ENCODE results near the gene RNF40.

RNF40 gene

GRCh38 chr16:30761928-30762902 lies at the start of gene RNF40, which contains the start of gene CFAP119:
TSS of gene RNF40 (plus strand) at chr16:30762322. CDS start at chr16:30762546, 224 bp downstream.
TSS of gene CFAP119 (minus strand) at chr16:30762062. CDS start at chr16:30761748, 314 bp downstream.
- peak; percentile 97 for DNase-seq

GRCh38 chr16:30715750-30716445 lies 46.2 kb upstream of the RNF40 start:
- DNase-seq, result no peak

- DNase-seq, result no peak
Measured at GRCh38 chr16:30720086-30720485, 42.0 kb upstream of the RNF40 start.

- peak; percentile 12 for DNase-seq
Measured at GRCh38 chr16:30720694-30721093, 41.4 kb upstream of the RNF40 start.

- no peak for DNase-seq
Measured at GRCh38 chr16:30721167-30721566, 41.0 kb upstream of the RNF40 start.

- DNase-seq, result peak; percentile 73
Measured at GRCh38 chr16:30721606-30722005, 40.5 kb upstream of the RNF40 start.

GRCh38 chr16:30722443-30722842 lies 39.7 kb upstream of the RNF40 start:
- no peak for DNase-seq

- no peak for DNase-seq
Measured at GRCh38 chr16:30722916-30723315, 39.2 kb upstream of the RNF40 start.

- DNase-seq, result no peak
Measured at GRCh38 chr16:30723725-30724355, 38.3 kb upstream of the RNF40 start.

GRCh38 chr16:30724641-30725417 lies 37.3 kb upstream of the RNF40 start:
- no peak for DNase-seq

- DNase-seq, result no peak
Measured at GRCh38 chr16:30725418-30725792, 36.7 kb upstream of the RNF40 start.

GRCh38 chr16:30728321-30728720 lies 33.8 kb upstream of the RNF40 start:
- no peak for DNase-seq

GRCh38 chr16:30728899-30729672 lies 33.0 kb upstream of the RNF40 start:
- no peak for DNase-seq

GRCh38 chr16:30731411-30731810 lies 30.7 kb upstream of the RNF40 start:
- no peak for DNase-seq

GRCh38 chr16:30736995-30737793 lies 24.9 kb upstream of the RNF40 start:
- no peak for DNase-seq

- no peak for DNase-seq
Measured at GRCh38 chr16:30737794-30738648, 24.1 kb upstream of the RNF40 start.

- no peak for DNase-seq
Measured at GRCh38 chr16:30738984-30739951, 22.9 kb upstream of the RNF40 start.
